Lung microvascular endothelial cell (primary cell): ENCODE results near the gene RNASEH2B. TPM values are rescaled to one million over a fixed set of nuclear protein-coding genes. Genes with fewer than 3 reads are reported as not detected.

Experiments
- DNase-seq, 2 donors: peaks; one replicate each; pipeline versions ENCODE4 v3.0.0 to v3.0.0-alpha.2; 2010; ENCODE audit warnings: low read depth in 2 of 2
- total RNA-seq: library from RNA; depleted of rRNA; stranded (reverse); fragments of >200 nt; gene quantifications from 2 replicates; pipeline ENCODE4 v1.2.1, GENCODE V29; 2014

The RNASEH2B gene
- total RNA-seq, 1 donor from 2014 or later, result 19.2 TPM

- DNase-seq, result no peak
These were observed 85.1 kb downstream of the RNASEH2B start for GRCh38 chr13:50994651-50995050.

DNA sequence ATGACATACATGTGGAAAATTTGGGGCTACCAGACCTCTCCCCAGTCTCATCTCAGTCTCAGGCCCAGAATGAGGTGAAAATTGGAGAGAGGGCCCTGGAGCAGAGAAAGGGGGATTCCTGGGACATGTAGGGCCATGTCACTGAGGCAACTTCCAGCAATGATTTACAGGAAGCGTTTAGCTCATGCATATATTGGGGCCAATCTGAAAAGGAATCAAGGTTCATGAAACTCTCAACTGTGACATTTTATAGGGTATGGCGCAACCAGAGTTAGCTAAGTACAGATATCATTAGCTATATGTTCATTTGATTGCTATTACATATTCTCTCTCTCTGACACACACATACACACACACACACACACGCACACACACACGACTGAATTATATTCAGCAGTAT lies 86.3 kb downstream of the RNASEH2B start:
- no peak for DNase-seq

- no peak for DNase-seq
These were observed 88.7 kb downstream of the RNASEH2B start for GRCh38 chr13:50998326-50998725.

DNA sequence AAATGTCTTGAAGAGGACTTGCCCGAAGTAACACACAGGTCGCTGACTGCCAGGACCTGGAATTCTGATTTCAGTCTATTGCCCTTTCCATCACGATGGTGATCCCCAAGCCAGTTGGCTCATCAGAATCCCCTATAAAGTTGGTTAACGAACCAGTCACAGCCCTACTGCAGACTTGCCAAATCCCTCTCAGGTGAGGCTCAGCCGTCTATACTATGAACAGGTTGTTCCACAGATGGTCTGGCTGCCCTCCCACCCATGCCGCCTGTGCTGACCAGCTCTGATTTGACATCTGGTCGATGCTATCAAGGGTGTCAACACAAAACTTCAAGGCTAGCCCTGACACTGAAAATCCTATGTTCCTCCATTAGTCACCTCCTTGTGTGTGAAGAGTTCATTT lies 90.0 kb downstream of the RNASEH2B start:
- no peak for DNase-seq

GRCh38 chr13:51000061-51000460 lies 90.5 kb downstream of the RNASEH2B start:
- no peak for DNase-seq

GRCh38 chr13:51000571-51001260 lies 91.1 kb downstream of the RNASEH2B start:
- DNase-seq, result no peak

DNA sequence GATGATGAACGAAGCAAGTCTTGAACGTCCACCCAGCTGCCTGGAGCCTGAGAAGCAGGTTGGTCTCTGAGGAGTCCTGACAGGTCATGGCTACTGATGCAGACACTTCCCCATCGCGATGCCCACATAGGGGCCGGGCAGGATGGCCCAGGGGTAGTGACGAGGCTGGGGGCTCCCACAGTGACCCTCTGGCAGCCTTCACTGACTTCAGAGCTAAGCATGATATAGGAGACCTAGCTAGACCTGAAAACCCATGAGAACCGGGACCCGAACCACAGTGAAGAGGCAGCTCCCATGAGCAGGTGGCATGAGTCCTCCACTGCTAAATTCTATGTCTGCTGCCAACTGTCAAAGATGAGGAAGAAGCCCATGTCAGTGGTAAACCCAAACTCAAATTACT lies 91.7 kb downstream of the RNASEH2B start:
- DNase-seq, result no peak

GRCh38 chr13:51002736-51003135 lies 93.1 kb downstream of the RNASEH2B start:
- DNase-seq, result no peak

GRCh38 chr13:51003642-51004041 lies 94.1 kb downstream of the RNASEH2B start:
- no peak for DNase-seq

DNA sequence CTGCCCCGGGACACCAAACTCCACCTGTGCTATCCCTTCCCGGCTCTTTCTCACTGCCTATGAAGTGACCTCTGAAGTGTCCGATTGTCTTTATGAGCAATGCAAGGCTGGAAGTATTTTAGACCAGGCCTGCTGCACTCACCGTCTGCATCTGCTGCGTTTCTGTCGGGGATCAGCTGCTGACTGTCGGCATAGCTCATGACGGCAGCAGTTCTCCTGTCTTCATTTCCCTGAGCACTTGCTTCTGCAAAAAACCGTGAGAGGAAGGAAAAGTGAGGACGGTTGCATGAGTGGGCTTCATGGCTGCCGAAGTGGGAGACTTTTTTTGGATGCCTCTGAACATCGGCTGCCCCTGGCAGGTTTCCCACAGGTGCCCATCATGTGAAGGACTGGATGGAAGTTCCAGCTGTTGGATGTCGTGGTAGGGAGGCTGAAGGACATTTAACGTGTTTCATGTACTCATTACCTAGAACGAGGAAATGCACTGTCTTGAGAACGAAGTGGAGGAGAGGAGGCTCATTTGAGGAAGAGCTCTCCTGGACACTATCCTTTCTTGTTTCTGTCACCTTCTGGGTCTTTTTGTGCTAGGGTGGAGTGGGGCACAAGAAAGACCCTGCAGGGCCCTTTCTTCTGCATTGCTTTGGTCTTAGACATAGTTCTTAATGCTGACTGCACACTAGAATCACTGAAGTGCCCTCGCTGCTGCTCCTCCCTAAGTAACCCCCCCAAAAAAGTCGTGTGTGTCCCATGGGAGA lies 94.7 kb downstream of the RNASEH2B start:
- DNase-seq, result no peak

- DNase-seq, result no peak
These were observed 95.4 kb downstream of the RNASEH2B start for GRCh38 chr13:51004918-51005460.

DNA sequence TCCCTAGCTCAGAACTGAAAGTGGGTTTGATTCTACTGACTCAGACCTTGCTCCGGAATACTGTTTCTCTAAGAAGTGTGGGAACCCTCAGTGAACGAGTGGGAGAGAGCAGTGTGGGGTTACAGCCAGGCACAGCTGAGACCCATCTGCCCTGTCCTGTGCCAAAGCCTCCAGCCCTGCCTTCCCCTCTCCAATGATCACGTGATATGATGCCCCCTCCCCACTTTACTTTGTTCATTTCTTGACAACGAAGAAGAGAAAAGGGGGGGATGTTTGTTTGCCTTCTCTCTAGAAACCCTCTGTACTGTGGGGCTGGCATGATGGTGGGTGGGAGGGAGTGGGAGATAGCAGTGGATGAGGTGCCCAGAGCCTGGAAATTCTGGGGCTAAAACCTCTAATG lies 96.0 kb downstream of the RNASEH2B start:
- no peak for DNase-seq

Other genes with a start within 250 kb of the RNASEH2B start
- not detected in 2 replicates for gene DLEU7, start 66.1 kb upstream of the RNASEH2B start, total RNA-seq
- not detected in 2 replicates for gene C13orf42, start 201.5 kb downstream of the RNASEH2B start, total RNA-seq